Gastrocnemius medialis (tissue), 4 donors: ENCODE measurements around the gene CTXN2. TPM values are rescaled to one million over a fixed set of nuclear protein-coding genes. Genes with fewer than 3 reads are reported as not detected.

Experiments
- ATAC-seq, 2 donors: fragments of 150-250 bp; one replicate each; pipeline ENCODE4 v1.9.1; 2016
- DNase-seq, 2 donors: peaks; one replicate each; pipeline ENCODE4 v3.0.0-alpha.2; 2019
- H3K27ac ChIP-seq, 4 donors: fragments of 200-600 bp; sonication (generic); 1 replicate in 1 of 4; 2 replicates in 3 of 4; pipeline ENCODE4 v1.5.1; 2016 to 2018; ENCODE audit warnings: mild to moderate bottlenecking in 2 of 4, moderate library complexity in 1 of 4
- H3K27me3 ChIP-seq, 3 donors: fragments of 200-600 bp; sonication (generic) in 2 of 3; 1 replicate in 1 of 3; 2 replicates in 2 of 3; pipeline versions ENCODE4 v1.5.1 to v1.6.0; 2016 to 2019; ENCODE audit warnings: mild to moderate bottlenecking in 1 of 3, moderate library complexity in 1 of 3
- H3K36me3 ChIP-seq, 2 donors: fragments of 200-600 bp; sonication (generic) in 1 of 2; one replicate each; pipeline ENCODE4 v1.5.1; 2017 to 2018
- H3K4me1 ChIP-seq, 2 donors: fragments of 200-600 bp; sonication (generic) in 1 of 2; one replicate each; pipeline ENCODE4 v1.5.1; 2016 to 2017; ENCODE audit warnings: mild to moderate bottlenecking in 2 of 2
- H3K4me3 ChIP-seq, 4 donors: fragments of 200-600 bp; sonication (generic) in 3 of 4; 1 replicate in 1 of 4; 2 replicates in 3 of 4; pipeline ENCODE4 v1.5.1; 2016 to 2019; ENCODE audit warnings: mild to moderate bottlenecking in 2 of 4
- H3K9me3 ChIP-seq, 3 donors: fragments of 200-600 bp; sonication (generic) in 2 of 3; 1 replicate in 1 of 3; 2 replicates in 2 of 3; pipeline ENCODE4 v1.5.1; 2016 to 2019
- CTCF ChIP-seq, 5 experiments: fragments of 450-650 bp in 3 of 5; fragments of 200-600 bp in 2 of 5; sonication (generic) in 2 of 5; IDR thresholded peaks in 4 of 5; conservative IDR thresholded peaks in 1 of 5; 1 replicate in 4 of 5; 2 replicates in 1 of 5; pipeline ENCODE4 v1.5.1; 2016 to 2019; ENCODE audit warnings: antibody characterized with exemption in 5 of 5, mild to moderate bottlenecking in 3 of 5, moderate library complexity in 3 of 5
- POLR2A ChIP-seq, 2 donors: fragments of 450-650 bp; IDR thresholded peaks; one replicate each; pipeline ENCODE4 v1.6.1; 2017; ENCODE audit warnings: antibody characterized with exemption in 2 of 2, mild to moderate bottlenecking in 2 of 2, moderate library complexity in 2 of 2
- in situ Hi-C, 4 donors: fragments of 200-750 bp; cut with MboI; loops; one replicate each; pipeline versions ENCODE4 v1.15.0 to v1.8.0; 2017; ENCODE audit warnings: low sequenced_read_pairs in 4 of 4
- intact Hi-C: fragments of 100-400 bp; cut with DNase I; formaldehyde crosslinking; loops from one replicate; pipeline ENCODE4 v1.15.1; 2023; ENCODE audit warnings: low total_unique reads
- total RNA-seq, 4 donors: library from RNA; depleted of rRNA; stranded (reverse); fragments of >200 nt; gene quantifications; one replicate each; pipeline versions ENCODE4 v1.1.0 to v1.2.3, GENCODE V29; 2016

The CTXN2 gene
- not detected for total RNA-seq

GRCh38 chr15:48191574-48192225, at the start of gene CTXN2:
TSS of gene CTXN2 (plus strand) at chr15:48191665. CDS start at chr15:48201301, 9,636 bp downstream.
- in situ Hi-C loops (no loop called here), intact Hi-C loops (no loop called here)
- Histone ChIP-seq H3K27ac (no peak within 1 kb of the TSS), H3K27me3 (peaks cover 3 to 11% (median 4%) of the 10 kb centered on the region in 3 donors), H3K9me3 (no peaks in the 10 kb centered on the region), H3K36me3 (no peaks in the 10 kb centered on the region), H3K4me1 (no peaks in the 10 kb centered on the region), H3K4me3 (no peak within 1 kb of the TSS)
- no peak for DNase-seq
- TF ChIP-seq CTCF (IDR thresholded peaks at IDR 0.05 in 4 of 5, conservative IDR thresholded peaks at IDR 0.05 in 1 of 5) (no peak), POLR2A (IDR thresholded peaks at IDR 0.05) (no peak)
- no peak for ATAC-seq

- no peak for ATAC-seq
- Histone ChIP-seq H3K4me3 (no peak overlapping the region), H3K27ac (no peak overlapping the region), H3K9me3 (no peaks in the 10 kb centered on the region), H3K36me3 (no peaks in the 10 kb centered on the region), H3K4me1 (peaks cover 0 to 9% of the 10 kb centered on the region in 2 donors), H3K27me3 (no peaks in the 10 kb centered on the region)
- intact Hi-C loops: no loop called here
- in situ Hi-C loops: no loop called here
- TF ChIP-seq CTCF (IDR thresholded peaks at IDR 0.05 in 4 of 5, conservative IDR thresholded peaks at IDR 0.05 in 1 of 5) (no peak), POLR2A (IDR thresholded peaks at IDR 0.05) (no peak)
- no peak for DNase-seq
Measured at GRCh38 chr15:48143856-48144255, 47.6 kb upstream of the CTXN2 start.

GRCh38 chr15:48144889-48145288, 46.6 kb upstream of the CTXN2 start:
- Histone ChIP-seq H3K4me3 (no peak overlapping the region), H3K36me3 (no peaks in the 10 kb centered on the region), H3K27me3 (no peaks in the 10 kb centered on the region), H3K27ac (no peak overlapping the region), H3K4me1 (peaks cover 0 to 9% of the 10 kb centered on the region in 2 donors), H3K9me3 (no peaks in the 10 kb centered on the region)
- intact Hi-C loops (no loop called here), in situ Hi-C loops (no loop called here)
- TF ChIP-seq CTCF (IDR thresholded peaks at IDR 0.05 in 4 of 5, conservative IDR thresholded peaks at IDR 0.05 in 1 of 5) (no peak), POLR2A (IDR thresholded peaks at IDR 0.05) (no peak)
- DNase-seq: no peak
- no peak for ATAC-seq

- Histone ChIP-seq H3K36me3 (no peaks in the 10 kb centered on the region), H3K4me1 (peaks cover 0 to 9% of the 10 kb centered on the region in 2 donors), H3K27me3 (no peaks in the 10 kb centered on the region), H3K27ac (no peak overlapping the region), H3K9me3 (no peaks in the 10 kb centered on the region), H3K4me3 (no peak overlapping the region)
- in situ Hi-C loops (no loop called here), intact Hi-C loops (no loop called here)
- TF ChIP-seq POLR2A (IDR thresholded peaks at IDR 0.05) (no peak), CTCF (IDR thresholded peaks at IDR 0.05 in 4 of 5, conservative IDR thresholded peaks at IDR 0.05 in 1 of 5) (no peak)
- no peak for DNase-seq
- no peak for ATAC-seq
Measured at GRCh38 chr15:48145923-48146322, 45.5 kb upstream of the CTXN2 start.

- in situ Hi-C loops: no loop called here
- H3K9me3 ChIP-seq: no peaks in the 10 kb centered on the region
- TF ChIP-seq POLR2A (IDR thresholded peaks at IDR 0.05): no peak
- no peak for TF ChIP-seq CTCF (IDR thresholded peaks at IDR 0.05 in 4 of 5, conservative IDR thresholded peaks at IDR 0.05 in 1 of 5)
- peaks cover 0 to 9% of the 10 kb centered on the region in 2 donors for H3K4me1 ChIP-seq
- H3K27me3 ChIP-seq: no peaks in the 10 kb centered on the region
- ATAC-seq (no peak), DNase-seq (no peak)
- no peaks in the 10 kb centered on the region for H3K36me3 ChIP-seq
- H3K4me3 ChIP-seq: no peak overlapping the region
- no peak overlapping the region for H3K27ac ChIP-seq
- intact Hi-C loops: no loop called here
Measured at GRCh38 chr15:48147358-48147757, 44.1 kb upstream of the CTXN2 start.
